HepG2 (cell line): ENCODE data around the gene GHRL. TPM values are rescaled to one million over a fixed set of nuclear protein-coding genes. Genes with fewer than 3 reads are reported as not detected.

Experiments
- ATAC-seq: fragments of 200-7000 bp; cut with Tn5 transposase; 3 replicates; pipeline ENCODE4 v1.9.1; 2020; ENCODE audit warnings: mild to moderate bottlenecking, moderate library complexity
- BruUV-seq: library from RNA; stranded (reverse); fragments of 400-500 nt; replicated peaks from 2 replicates; lab custom pipeline; 2021; lab: Mats Ljungman, UMichigan
- CTCF ChIA-PET: fragments of 300-600 bp; formaldehyde crosslinking; extraction: SDS; loops from one replicate; lab custom pipeline; 2021; ENCODE audit warnings: low total read pairs, inconsistent platforms, low intra/inter-chr PET ratio; lab: Yijun Ruan, JAX
- POLR2A ChIA-PET: fragments of 350-600 bp; sonication (Branson Sonifier 250); formaldehyde crosslinking; loops from one replicate; lab custom pipeline; 2020; ENCODE audit warnings: antibody characterized with exemption, inconsistent platforms; lab: Yijun Ruan, JAX
- DNase-seq: peaks from one replicate; pipeline ENCODE4 v3.0.0-alpha.2; 2015; ENCODE audit warnings: low spot score
- FAIRE-seq: peaks from 3 replicates; lab custom pipeline; 2011; peaks lifted over from hg19 to GRCh38; lab: Jason Lieb, UNC
- H2AFZ ChIP-seq: one replicate; pipeline ENCODE4 v1.6.1; 2011; ENCODE audit warnings: low read length, inconsistent platforms
- H3K27ac ChIP-seq: fragments of 300-600 bp; 3 replicates; pipeline ENCODE4 v1.8.0; 2011; ENCODE audit warnings: mixed run types, mild to moderate bottlenecking, mixed read lengths, low read length, inconsistent platforms; ENCODE audit not compliant: insufficient read depth; ENCODE audit errors: extremely low read length
- H3K27me3 ChIP-seq, 2 experiments: fragments of 200-600 bp in 1 of 2; 2 replicates in 1 of 2; 3 replicates in 1 of 2; pipeline versions ENCODE4 v1.6.0 to v1.8.0; 2011; ENCODE audit warnings: low read length in 2 of 2, mild to moderate bottlenecking in 2 of 2, moderate library complexity in 2 of 2, inconsistent platforms in 1 of 2; ENCODE audit not compliant: insufficient read depth in 2 of 2, control insufficient read depth in 1 of 2
- H3K36me3 ChIP-seq, 2 experiments: fragments of 200-600 bp in 1 of 2; replicated peaks in 1 of 2; 2 replicates in 1 of 2; 3 replicates in 1 of 2; pipeline versions ENCODE4 v1.5.1 to v1.8.0; 2011; ENCODE audit warnings: low read length in 2 of 2, inconsistent platforms in 1 of 2; ENCODE audit not compliant: insufficient read depth in 2 of 2, control insufficient read depth in 1 of 2
- H3K4me1 ChIP-seq: 2 replicates; pipeline ENCODE4 v1.5.1; 2012; ENCODE audit warnings: low read length, inconsistent platforms; ENCODE audit not compliant: insufficient read depth
- H3K4me2 ChIP-seq: 2 replicates; pipeline ENCODE4 v1.6.0; 2011; ENCODE audit warnings: low read depth, low read length, inconsistent platforms
- H3K4me3 ChIP-seq, 3 experiments: fragments of 200-600 bp in 1 of 3; sonication (generic), shearing (Covaris generic) in 1 of 3; replicated peaks in 1 of 3; 2 replicates each; pipeline ENCODE4 v1.5.1; 2011 to 2016; ENCODE audit warnings: low read length in 3 of 3, inconsistent platforms in 2 of 3, low read depth in 2 of 3, mild to moderate bottlenecking in 2 of 3, control low read depth in 1 of 3, mixed read lengths in 1 of 3; ENCODE audit not compliant: insufficient read depth in 1 of 3
- H3K79me2 ChIP-seq: one replicate; pipeline ENCODE4 v1.6.1; 2011; ENCODE audit warnings: low read length, inconsistent platforms; ENCODE audit not compliant: insufficient read depth
- H3K9ac ChIP-seq: 2 replicates; pipeline ENCODE4 v1.6.0; 2011; ENCODE audit warnings: mild to moderate bottlenecking, low read depth, low read length, inconsistent platforms; ENCODE audit not compliant: insufficient read depth
- H3K9me3 ChIP-seq: 2 replicates; pipeline ENCODE4 v1.5.1; 2012; ENCODE audit warnings: mild to moderate bottlenecking, low read length
- H4K20me1 ChIP-seq: 2 replicates; pipeline ENCODE4 v1.6.0; 2011; ENCODE audit warnings: inconsistent platforms, mild to moderate bottlenecking, low read length, moderate library complexity; ENCODE audit not compliant: insufficient read depth
- ATF7 ChIP-seq, 2 experiments: fragments of 450-650 bp in 1 of 2; sonication (generic) in 1 of 2; formaldehyde crosslinking in 1 of 2; IDR thresholded peaks; 2 replicates each; pipeline versions ENCODE4 v1.4.0 to v1.6.1; 2016 to 2020; ENCODE audit warnings: antibody characterized with exemption in 1 of 2, mild to moderate bottlenecking in 1 of 2, missing genetic modification reagents in 1 of 2
- FOXJ3 ChIP-seq: sonication (generic); formaldehyde crosslinking; IDR thresholded peaks from 2 replicates; pipeline ENCODE4 v1.4.0; 2020; ENCODE audit warnings: missing genetic modification reagents, mild to moderate bottlenecking, borderline replicate concordance
- GFI1 ChIP-seq: sonication (generic); formaldehyde crosslinking; IDR thresholded peaks from 2 replicates; pipeline ENCODE4 v1.5.0; 2020; ENCODE audit warnings: missing genetic modification reagents, mild to moderate bottlenecking, borderline replicate concordance
- HMG20B ChIP-seq: conservative IDR thresholded peaks from 2 replicates; pipeline ENCODE4 v1.6.1; 2016; ENCODE audit warnings: missing genetic modification reagents, missing compliant biosample characterization
- HNRNPH1 ChIP-seq: fragments of 200-400 bp; formaldehyde crosslinking; optimal IDR thresholded peaks from 2 replicates; pipeline ENCODE3; 2017; ENCODE audit warnings: mild to moderate bottlenecking, low read depth, low read length
- IKZF5 ChIP-seq: IDR thresholded peaks from 2 replicates; pipeline ENCODE4 v1.6.1; 2018; ENCODE audit warnings: missing genetic modification reagents, mild to moderate bottlenecking, missing compliant biosample characterization
- MXI1 ChIP-seq: IDR thresholded peaks from 3 replicates; pipeline ENCODE4 v1.6.1; 2012; ENCODE audit warnings: low read depth, low read length, inconsistent platforms, borderline replicate concordance
- NR2F6 ChIP-seq, 2 experiments: IDR thresholded peaks; 2 replicates each; pipeline ENCODE4 v1.6.1; 2016; ENCODE audit warnings: antibody characterized with exemption in 1 of 2, mild to moderate bottlenecking in 1 of 2
- RFX5 ChIP-seq: IDR thresholded peaks from 2 replicates; pipeline ENCODE4 v1.6.1; 2011; ENCODE audit warnings: low read depth, low read length, improper control_type of control experiment
- RNF2 ChIP-seq: fragments of 450-650 bp; conservative IDR thresholded peaks from 2 replicates; pipeline ENCODE4 v1.6.1; 2016; ENCODE audit warnings: low read depth
- TBX2 ChIP-seq: sonication (generic); formaldehyde crosslinking; IDR thresholded peaks from 2 replicates; pipeline ENCODE4 v1.5.0; 2020; ENCODE audit warnings: missing genetic modification reagents, mild to moderate bottlenecking, borderline replicate concordance
- TOPORS ChIP-seq: sonication (generic); formaldehyde crosslinking; IDR thresholded peaks from 2 replicates; pipeline ENCODE4 v1.8.0; 2023; ENCODE audit warnings: mild to moderate bottlenecking, missing genetic modification reagents
- ZNF556 ChIP-seq: sonication (generic); formaldehyde crosslinking; IDR thresholded peaks from 2 replicates; pipeline ENCODE4 v1.4.0; 2020; ENCODE audit warnings: mild to moderate bottlenecking, missing genetic modification reagents, borderline replicate concordance
- ZNF598 ChIP-seq: sonication (generic); formaldehyde crosslinking; IDR thresholded peaks from 2 replicates; pipeline ENCODE4 v1.5.1; 2020; ENCODE audit warnings: mild to moderate bottlenecking, missing genetic modification reagents, borderline replicate concordance
- ZNF780A ChIP-seq: sonication (generic); formaldehyde crosslinking; IDR thresholded peaks from 2 replicates; pipeline ENCODE4 v1.8.0; 2022; ENCODE audit warnings: mild to moderate bottlenecking, missing genetic modification reagents, moderate library complexity
- WGBS: methylation state at CpG from one replicate; pipeline ENCODE4 v1.1.6; 2017; ENCODE audit warnings: low lambda C conversion rate; 5-methylcytosine and 5-hydroxymethylcytosine counted together
- in situ Hi-C: cut with HindIII; loops from 2 replicates; pipeline ENCODE4 v1.10.0; 2017; ENCODE audit warnings: low pct_unique_long_range_greater_than_20kb; ENCODE audit not compliant: extremely low pct_ligation_motif_present
- intact Hi-C: fragments of 100-400 bp; cut with micrococcal nuclease; formaldehyde crosslinking; loops from one replicate; pipeline ENCODE4 v1.10.0; 2022; ENCODE audit not compliant: unreplicated experiment
- polyA plus RNA-seq, 8 experiments: library from polyadenylated mRNA; depleted of rRNA in 3 of 8; stranded (reverse) in 7 of 8; unstranded in 1 of 8; fragments of >200 nt; fragmentation: Illumina TruSeq in 4 of 8; extraction: Trizol in 4 of 8; gene quantifications; 2 replicates each; pipeline versions ENCODE4 v1.2.1 to v1.2.3, GENCODE V29; 2011 to 2016; ENCODE audit warnings: low read depth in 4 of 8, missing spikeins in 1 of 8, mixed read lengths in 1 of 8; ENCODE audit not compliant: insufficient read depth in 1 of 8
- total RNA-seq, 5 experiments: library from RNA; depleted of rRNA; stranded (reverse); fragments of >200 nt; fragmentation: Illumina TruSeq; extraction: Trizol; gene quantifications; 2 replicates each; pipeline ENCODE4 v1.2.3, GENCODE V29; 2016; ENCODE audit warnings: low read depth in 1 of 5
- TF ChIP-seq, protein P1 (sequence below): sonication (generic); formaldehyde crosslinking; IDR thresholded peaks from 2 replicates; pipeline ENCODE4 v1.5.1; 2020; ENCODE audit warnings: mild to moderate bottlenecking, missing genetic modification reagents, borderline replicate concordance

The GHRL gene
- total and polyA plus RNA-seq, 2 of the 13 experiments (the other 11 are each of a cell fraction or from before 2014, with no cell fraction given) = 0.09 TPM; not detected in 1

GRCh38 chr3:10255835-10256234 lies 36.9 kb downstream of the GHRL start:
- Histone ChIP-seq H3K79me2 (peaks cover 82% of the 10 kb centered on the region), H3K27me3 (no peaks in the 10 kb centered on the region), H3K4me3 (no peak overlapping the region), H3K36me3 (peaks cover 30 to 66% of the 10 kb centered on the region in 2 experiments), H3K4me1 (peaks cover 43% of the 10 kb centered on the region), H3K4me2 (no peak overlapping the region), H4K20me1 (peaks cover 24% of the 10 kb centered on the region), H2AFZ (no peak overlapping the region), H3K9me3 (no peaks in the 10 kb centered on the region), H3K27ac (no peak overlapping the region), H3K9ac (no peak overlapping the region)
- CTCF ChIA-PET = no interaction called here
- ATAC-seq (no peak), DNase-seq (no peak), FAIRE-seq (no peak)
- TF ChIP-seq MXI1 (no peak), ZNF556 (CRISPR knock-in tag) (no peak), ATF7 (IDR thresholded peaks at IDR 0.05) (peak; percentile 32; the same call in 1 of the 2 replicates), ATF7 (CRISPR knock-in tag; IDR thresholded peaks at IDR 0.05) (no peak)
- no TSS peak for BruUV-seq
- POLR2A ChIA-PET = interaction anchor here (0.5 to 0.6 kb wide), 2 partner anchors 20 to 354 kb away, joined by 3 to 5 read pairs; no protein-coding TSS in a partner anchor
- intact Hi-C loops (no loop called here), in situ Hi-C loops (no loop called here)
- WGBS = 95% methylated on average over 7 of the region's 7 CpGs

- no peaks in the 10 kb centered on the region; a peak in 1 of 5 replicates for H3K27me3 ChIP-seq
- peaks cover 25% of the 10 kb centered on the region for H4K20me1 ChIP-seq
- peaks cover 83% of the 10 kb centered on the region for H3K79me2 ChIP-seq
- 0% methylated on average over 1 of the region's 3 CpGs for WGBS
- CTCF ChIA-PET = no interaction called here
- peaks cover 52% of the 10 kb centered on the region for H3K4me1 ChIP-seq
- H3K4me2 ChIP-seq = no peak overlapping the region
- H2AFZ ChIP-seq = no peak overlapping the region
- H3K9ac ChIP-seq = no peak overlapping the region
- H3K36me3 ChIP-seq = peaks cover 18 to 52% of the 10 kb centered on the region in 2 experiments
- H3K27ac ChIP-seq = no peak overlapping the region
- no TSS peak for BruUV-seq
- intact Hi-C loops (no loop called here), in situ Hi-C loops (no loop called here)
- H3K9me3 ChIP-seq = no peaks in the 10 kb centered on the region
- ATAC-seq = peak; percentile 14
- POLR2A ChIA-PET = interaction anchor here (0.8 kb wide), 1 partner anchor 30 kb away, joined by 4 read pairs; no protein-coding TSS in a partner anchor
- no peak for FAIRE-seq
- no peak overlapping the region for H3K4me3 ChIP-seq
- no peak for DNase-seq
- TF ChIP-seq ZNF780A (CRISPR knock-in tag) = no peak
- no peak for TF ChIP-seq RNF2
- no peak for TF ChIP-seq FOXJ3 (CRISPR knock-in tag)
- TF ChIP-seq, protein P1, sequence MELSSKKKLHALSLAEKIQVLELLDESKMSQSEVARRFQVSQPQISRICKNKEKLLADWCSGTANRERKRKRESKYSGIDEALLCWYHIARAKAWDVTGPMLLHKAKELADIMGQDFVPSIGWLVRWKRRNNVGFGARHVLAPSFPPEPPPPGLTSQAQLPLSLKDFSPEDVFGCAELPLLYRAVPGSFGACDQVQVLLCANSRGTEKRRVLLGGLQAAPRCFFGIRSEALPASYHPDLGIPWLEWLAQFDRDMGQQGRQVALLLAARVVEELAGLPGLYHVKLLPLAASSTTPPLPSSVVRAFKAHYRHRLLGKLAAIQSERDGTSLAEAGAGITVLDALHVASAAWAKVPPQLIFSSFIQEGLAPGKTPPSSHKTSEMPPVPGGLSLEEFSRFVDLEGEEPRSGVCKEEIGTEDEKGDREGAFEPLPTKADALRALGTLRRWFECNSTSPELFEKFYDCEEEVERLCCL = no peak
- no peak for TF ChIP-seq RFX5
- TF ChIP-seq NR2F6 (IDR thresholded peaks at IDR 0.05) = peak; percentile 45; the same call in 1 of the 2 replicates
- TF ChIP-seq NR2F6 (CRISPR knock-in tag; IDR thresholded peaks at IDR 0.05) = no peak
- TF ChIP-seq ZNF598 = no peak
- TF ChIP-seq TOPORS (CRISPR knock-in tag) = no peak
- peak; percentile 27; the same call in 1 of the 2 replicates for TF ChIP-seq GFI1 (CRISPR knock-in tag)
- TF ChIP-seq HNRNPH1 = no peak
- 0 out of 2 replicates have a peak, but pooled peaks have one; percentile 35 for TF ChIP-seq TBX2 (CRISPR knock-in tag)
- peak; percentile 47; the same call in 1 of the 2 replicates for TF ChIP-seq HMG20B (CRISPR knock-in tag)
- TF ChIP-seq IKZF5 (CRISPR knock-in tag) = no peak
Measured at GRCh38 chr3:10253731-10254130, 39.0 kb downstream of the GHRL start.
